SU-DHL-6 (cell line): ENCODE data around the gene CBX7.

ENCODE experiments used
- H2AFZ ChIP-seq: fragments of 200-600 bp; sonication (generic); 2 replicates; pipeline ENCODE4 v1.6.1; 2014; ENCODE audit warnings: low read depth, mild to moderate bottlenecking, moderate library complexity, mixed read lengths, antibody characterized with exemption, low read length; ENCODE audit not compliant: severe bottlenecking
- H3F3A ChIP-seq: fragments of 200-600 bp; shearing (Covaris generic); 2 replicates; pipeline ENCODE4 v1.6.0; 2016; ENCODE audit warnings: antibody characterized with exemption, mild to moderate bottlenecking; ENCODE audit not compliant: insufficient read depth
- H3K27ac ChIP-seq: fragments of 200-600 bp; sonication (generic); 2 replicates; pipeline ENCODE4 v1.5.1; 2016; ENCODE audit warnings: low read depth, mild to moderate bottlenecking, low read length, moderate library complexity, mixed read lengths
- H3K27me3 ChIP-seq: fragments of 200-600 bp; sonication (generic), shearing (Covaris generic); 2 replicates; pipeline ENCODE4 v1.6.0; 2014; ENCODE audit warnings: mild to moderate bottlenecking, low read length
- H3K36me3 ChIP-seq: fragments of 200-600 bp; sonication (generic); 2 replicates; pipeline ENCODE4 v1.6.1; 2014; ENCODE audit warnings: mild to moderate bottlenecking, low read length, mixed read lengths
- H3K4me2 ChIP-seq: fragments of 300-600, 200-600 bp; shearing (Covaris generic), sonication (generic); 2 replicates; pipeline ENCODE4 v1.6.0; 2014; ENCODE audit warnings: low read length, low read depth, mild to moderate bottlenecking; ENCODE audit not compliant: poor library complexity, severe bottlenecking
- H3K4me3 ChIP-seq: fragments of 200-600 bp; sonication (generic); 2 replicates; pipeline ENCODE4 v1.5.1; 2014; ENCODE audit warnings: antibody characterized with exemption, low read length, mild to moderate bottlenecking, mixed read lengths; ENCODE audit not compliant: insufficient read depth, poor library complexity, severe bottlenecking
- H3K79me2 ChIP-seq: fragments of 200-600 bp; sonication (generic); 2 replicates; pipeline ENCODE4 v1.6.1; 2014; ENCODE audit warnings: mild to moderate bottlenecking, low read length, moderate library complexity; ENCODE audit not compliant: insufficient read depth
- H3K9ac ChIP-seq: fragments of 200-600 bp; sonication (generic); 2 replicates; pipeline ENCODE4 v1.7.0; 2014; ENCODE audit warnings: mild to moderate bottlenecking, low read length
- H3K9me2 ChIP-seq: fragments of 200-600 bp; sonication (generic); replicated peaks from 2 replicates; pipeline ENCODE4 v1.6.1; 2014; ENCODE audit warnings: low read length; ENCODE audit not compliant: insufficient read depth
- H3K9me3 ChIP-seq: fragments of 200-600 bp; sonication (generic); 2 replicates; pipeline ENCODE4 v1.6.1; 2014; ENCODE audit warnings: low read length, mixed read lengths; ENCODE audit not compliant: insufficient read depth
- H4K20me1 ChIP-seq: fragments of 200-600 bp; sonication (generic); 2 replicates; pipeline ENCODE4 v1.6.1; 2014; ENCODE audit warnings: low read depth, mild to moderate bottlenecking, antibody characterized with exemption, low read length, moderate library complexity, mixed read lengths
- CTCF ChIP-seq: fragments of 200-600 bp; sonication (generic); IDR thresholded peaks from one replicate; pipeline ENCODE4 v1.5.1; 2017; ENCODE audit warnings: antibody characterized with exemption, mild to moderate bottlenecking, low read length, moderate library complexity; ENCODE audit not compliant: insufficient read depth, poor library complexity, severe bottlenecking
- EZH2phosphoT487 ChIP-seq: fragments of 200-600 bp; sonication (generic), shearing (Covaris generic); conservative IDR thresholded peaks from 2 replicates; pipeline ENCODE4 v1.6.1; 2018; ENCODE audit warnings: mild to moderate bottlenecking, antibody characterized with exemption, low read length, moderate library complexity, mixed read lengths

The CBX7 gene

DNA sequence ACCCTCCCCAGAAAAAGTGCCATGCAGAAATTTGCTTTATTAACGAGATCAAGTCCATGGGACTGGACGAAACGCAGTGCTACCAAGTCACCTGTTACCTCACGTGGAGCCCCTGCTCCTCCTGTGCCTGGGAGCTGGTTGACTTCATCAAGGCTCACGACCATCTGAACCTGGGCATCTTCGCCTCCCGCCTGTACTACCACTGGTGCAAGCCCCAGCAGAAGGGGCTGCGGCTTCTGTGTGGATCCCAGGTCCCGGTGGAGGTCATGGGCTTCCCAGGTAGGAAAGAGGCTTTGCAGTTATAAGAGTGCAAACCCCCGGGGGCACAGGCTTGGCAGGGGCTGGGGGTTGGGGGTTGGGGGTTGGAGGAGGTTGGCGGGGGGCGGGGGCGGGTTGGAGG, 51.3 kb downstream of the CBX7 start:
- Histone ChIP-seq H3K4me3 (no peak overlapping the region), H3K4me2 (no peak overlapping the region)

GRCh38 chr22:39098576-39098975, 53.9 kb downstream of the CBX7 start:
- no peak overlapping the region for H3K4me3 ChIP-seq
- H3K27ac ChIP-seq = no peak overlapping the region
- no peak for TF ChIP-seq EZH2phosphoT487
- H3K36me3 ChIP-seq = no peaks in the 10 kb centered on the region
- no peak overlapping the region for H3K9ac ChIP-seq
- H3K9me2 ChIP-seq = no peaks in the 10 kb centered on the region
- no peaks in the 10 kb centered on the region for H3F3A ChIP-seq
- H3K9me3 ChIP-seq = no peaks in the 10 kb centered on the region
- H4K20me1 ChIP-seq = no peaks in the 10 kb centered on the region
- no peak overlapping the region for H2AFZ ChIP-seq
- H3K4me2 ChIP-seq = no peak overlapping the region
- no peaks in the 10 kb centered on the region for H3K27me3 ChIP-seq
- no peaks in the 10 kb centered on the region for H3K79me2 ChIP-seq

More for the DNA sequence above, 51.3 kb downstream of the CBX7 start:
- Histone ChIP-seq H3F3A (no peaks in the 10 kb centered on the region), H3K9ac (no peak overlapping the region), H3K79me2 (no peaks in the 10 kb centered on the region), H3K36me3 (no peaks in the 10 kb centered on the region), H4K20me1 (no peaks in the 10 kb centered on the region; the same call in 1 of the 2 replicates), H3K27me3 (no peaks in the 10 kb centered on the region), H3K27ac (no peak overlapping the region), H3K9me2 (no peaks in the 10 kb centered on the region), H3K9me3 (no peaks in the 10 kb centered on the region), H2AFZ (no peak overlapping the region)
- TF ChIP-seq CTCF = no peak
- no peak for TF ChIP-seq EZH2phosphoT487

DNA sequence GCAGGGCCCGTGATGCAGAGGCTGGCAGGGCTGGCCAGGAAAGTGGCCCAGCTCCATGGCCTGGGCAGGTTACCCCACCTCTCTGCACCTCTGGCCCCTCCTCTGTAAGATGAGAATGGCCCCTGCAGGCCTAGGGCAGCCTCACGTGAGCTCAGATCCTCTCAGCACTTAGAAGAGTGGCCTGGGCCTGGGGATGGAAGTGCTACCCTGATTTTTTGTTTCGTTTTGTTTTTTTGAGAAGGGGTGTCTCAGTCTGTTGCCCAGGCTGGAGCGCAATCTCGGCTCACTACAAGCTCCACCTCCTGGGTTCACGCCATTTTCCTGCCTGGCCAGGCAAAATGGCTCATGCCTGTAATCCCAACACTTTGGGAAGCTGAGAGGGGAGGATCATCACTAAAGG, 54.5 kb downstream of the CBX7 start:
- no peak overlapping the region for H3K4me3 ChIP-seq
- H3K9me3 ChIP-seq = no peaks in the 10 kb centered on the region
- H3K27me3 ChIP-seq = no peaks in the 10 kb centered on the region
- no peak overlapping the region for H2AFZ ChIP-seq
- H4K20me1 ChIP-seq = no peaks in the 10 kb centered on the region
- no peaks in the 10 kb centered on the region for H3K79me2 ChIP-seq
- H3K9me2 ChIP-seq = no peaks in the 10 kb centered on the region
- no peak overlapping the region for H3K27ac ChIP-seq
- H3K9ac ChIP-seq = no peak overlapping the region
- H3K4me2 ChIP-seq = no peak overlapping the region
- no peaks in the 10 kb centered on the region for H3F3A ChIP-seq
- H3K36me3 ChIP-seq = no peaks in the 10 kb centered on the region
- TF ChIP-seq CTCF (no peak), EZH2phosphoT487 (no peak)

DNA sequence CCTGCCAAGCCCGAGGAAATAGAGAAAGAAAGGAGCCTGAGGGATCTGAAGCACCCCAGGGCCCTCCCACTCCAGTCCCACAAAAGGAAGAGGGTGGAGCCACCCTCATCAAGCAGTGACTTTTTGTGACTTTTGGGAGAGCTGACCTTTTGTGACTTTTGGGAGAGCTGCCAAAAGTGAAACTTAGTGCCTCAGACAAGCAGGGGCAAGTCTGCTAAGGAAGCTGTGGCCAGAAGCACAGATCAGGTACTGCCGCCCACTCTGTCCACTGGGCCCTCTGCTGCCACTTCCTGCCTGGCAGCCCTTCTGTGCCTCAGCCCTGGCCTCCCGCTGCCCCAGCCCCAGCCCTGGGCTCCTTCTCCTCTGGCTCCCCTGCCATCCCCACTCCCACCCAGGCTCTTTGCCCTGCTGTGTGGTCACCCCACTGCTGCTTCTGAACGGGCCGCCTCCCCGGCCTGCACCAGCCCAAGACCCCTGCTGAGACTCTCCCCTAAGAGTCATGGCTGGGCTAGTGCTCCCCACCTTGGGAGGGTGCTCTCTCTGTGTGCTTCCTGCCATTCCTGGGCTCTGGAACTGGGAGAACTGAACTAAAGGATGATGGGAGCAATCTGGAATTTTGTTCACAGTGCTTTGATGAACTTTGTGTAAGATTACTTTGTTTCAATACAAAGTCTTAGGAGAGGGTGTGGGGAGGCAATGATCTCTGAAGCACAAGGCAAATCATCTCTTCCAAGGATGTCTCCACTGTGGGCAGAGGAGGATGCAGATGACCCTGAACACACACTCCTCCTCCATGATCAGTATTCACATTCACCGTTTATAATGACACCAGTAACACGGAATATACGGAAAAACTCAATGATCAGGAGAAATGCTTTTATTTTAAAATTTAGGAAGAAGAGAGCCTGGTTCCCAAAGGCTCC, 55.1 kb downstream of the CBX7 start, which contains the start of gene APOBEC3H:
Gene APOBEC3H (plus strand): TSS at position 147 of the 923 bp plus-strand sequence. CDS start 3,035 bp downstream, outside the sequence.
- Histone ChIP-seq H3K27ac (no peak within 1 kb of the TSS), H3K36me3 (no peaks in the 10 kb centered on the region), H3K27me3 (no peaks in the 10 kb centered on the region), H3K4me2 (no peak within 1 kb of the TSS), H2AFZ (no peak within 1 kb of the TSS), H3K79me2 (no peaks in the 10 kb centered on the region), H3K4me3 (no peak within 1 kb of the TSS), H3K9ac (no peak within 1 kb of the TSS), H3K9me3 (no peaks in the 10 kb centered on the region), H3F3A (no peaks in the 10 kb centered on the region), H3K9me2 (no peaks in the 10 kb centered on the region), H4K20me1 (no peaks in the 10 kb centered on the region)
- TF ChIP-seq EZH2phosphoT487 = no peak
- TF ChIP-seq CTCF = no peak
